ENCODE measurements around the gene SEC14L3. TPM values are rescaled to one million over a fixed set of nuclear protein-coding genes. Genes with fewer than 3 reads are reported as not detected.

Gene SEC14L3
- total RNA-seq, 6 experiments from 2014 or later, result not detected

DNA sequence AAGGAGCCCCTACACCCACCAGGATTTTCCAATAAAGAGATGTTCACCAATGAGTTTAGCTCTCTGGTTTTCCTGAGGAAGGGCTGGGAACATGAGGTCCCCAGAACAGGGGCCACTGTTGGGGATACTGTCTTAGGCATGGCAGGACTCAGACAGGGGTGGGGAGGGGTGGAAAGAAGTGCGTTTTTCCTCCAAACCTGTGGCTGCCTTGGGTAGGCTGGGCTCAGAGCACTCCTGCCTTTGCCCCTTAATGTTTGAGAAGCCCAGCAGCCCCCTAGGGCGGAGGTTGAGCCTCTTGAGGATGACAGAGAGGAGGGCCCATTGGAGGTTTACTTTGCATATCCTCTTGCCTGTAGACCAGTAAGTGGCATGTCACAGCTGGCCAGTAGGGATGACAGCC is 35.6 kb downstream of the SEC14L3 start:
- H3K9me3 Mint-ChIP-seq, result no peaks in the 10 kb centered on the region
- no peak overlapping the region for H3K27ac Mint-ChIP-seq
- no peak overlapping the region for H3K4me3 Mint-ChIP-seq
- TF ChIP-seq, protein P1, sequence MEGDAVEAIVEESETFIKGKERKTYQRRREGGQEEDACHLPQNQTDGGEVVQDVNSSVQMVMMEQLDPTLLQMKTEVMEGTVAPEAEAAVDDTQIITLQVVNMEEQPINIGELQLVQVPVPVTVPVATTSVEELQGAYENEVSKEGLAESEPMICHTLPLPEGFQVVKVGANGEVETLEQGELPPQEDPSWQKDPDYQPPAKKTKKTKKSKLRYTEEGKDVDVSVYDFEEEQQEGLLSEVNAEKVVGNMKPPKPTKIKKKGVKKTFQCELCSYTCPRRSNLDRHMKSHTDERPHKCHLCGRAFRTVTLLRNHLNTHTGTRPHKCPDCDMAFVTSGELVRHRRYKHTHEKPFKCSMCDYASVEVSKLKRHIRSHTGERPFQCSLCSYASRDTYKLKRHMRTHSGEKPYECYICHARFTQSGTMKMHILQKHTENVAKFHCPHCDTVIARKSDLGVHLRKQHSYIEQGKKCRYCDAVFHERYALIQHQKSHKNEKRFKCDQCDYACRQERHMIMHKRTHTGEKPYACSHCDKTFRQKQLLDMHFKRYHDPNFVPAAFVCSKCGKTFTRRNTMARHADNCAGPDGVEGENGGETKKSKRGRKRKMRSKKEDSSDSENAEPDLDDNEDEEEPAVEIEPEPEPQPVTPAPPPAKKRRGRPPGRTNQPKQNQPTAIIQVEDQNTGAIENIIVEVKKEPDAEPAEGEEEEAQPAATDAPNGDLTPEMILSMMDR (IDR thresholded peaks at IDR 0.05), result no peak
- DNase-seq, result no peak
- H3K36me3 Mint-ChIP-seq (ENCODE audit: low read depth), result no peaks in the 10 kb centered on the region; the same call in 1 of the 2 replicates
- peaks cover 13% of the 10 kb centered on the region; the same call in 1 of the 2 replicates for H3K27me3 Mint-ChIP-seq (ENCODE audit: insufficient read depth)
- H3K4me1 Mint-ChIP-seq (ENCODE audit: low read depth), result peaks cover 11% of the 10 kb centered on the region

DNA sequence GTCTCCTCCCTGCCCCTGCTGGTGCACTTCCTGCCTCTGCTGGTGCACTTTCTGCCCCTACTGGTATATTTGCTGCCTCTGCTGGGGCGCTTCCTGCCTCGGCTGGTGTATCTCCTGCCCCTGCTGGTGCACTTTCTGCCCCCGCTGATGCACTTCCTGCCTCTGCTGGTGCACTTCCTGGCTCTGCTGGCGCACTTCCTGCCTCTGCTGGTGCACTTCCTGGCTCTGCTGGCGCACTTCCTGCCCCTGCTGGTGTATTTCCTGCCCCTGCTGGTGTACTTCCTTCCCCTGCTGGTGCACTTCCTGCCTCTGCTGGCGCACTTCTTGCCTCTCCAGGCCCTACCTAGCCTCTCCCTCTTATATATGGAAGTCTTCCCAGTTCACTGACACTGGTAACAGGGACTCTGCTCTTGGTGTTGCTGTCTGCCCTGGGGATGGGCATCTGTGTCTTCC is 36.1 kb downstream of the SEC14L3 start:
- Mint-ChIP-seq H3K27me3 (ENCODE audit: insufficient read depth) (peaks cover 11% of the 10 kb centered on the region; the same call in 1 of the 2 replicates), H3K36me3 (ENCODE audit: low read depth) (no peaks in the 10 kb centered on the region; the same call in 1 of the 2 replicates), H3K9me3 (no peaks in the 10 kb centered on the region), H3K4me1 (ENCODE audit: low read depth) (peaks cover 7% of the 10 kb centered on the region), H3K4me3 (no peak overlapping the region), H3K27ac (no peak overlapping the region)
- TF ChIP-seq, protein P1 (IDR thresholded peaks at IDR 0.05), result no peak; the same call in 1 of the 2 replicates
- no peak for DNase-seq

DNA sequence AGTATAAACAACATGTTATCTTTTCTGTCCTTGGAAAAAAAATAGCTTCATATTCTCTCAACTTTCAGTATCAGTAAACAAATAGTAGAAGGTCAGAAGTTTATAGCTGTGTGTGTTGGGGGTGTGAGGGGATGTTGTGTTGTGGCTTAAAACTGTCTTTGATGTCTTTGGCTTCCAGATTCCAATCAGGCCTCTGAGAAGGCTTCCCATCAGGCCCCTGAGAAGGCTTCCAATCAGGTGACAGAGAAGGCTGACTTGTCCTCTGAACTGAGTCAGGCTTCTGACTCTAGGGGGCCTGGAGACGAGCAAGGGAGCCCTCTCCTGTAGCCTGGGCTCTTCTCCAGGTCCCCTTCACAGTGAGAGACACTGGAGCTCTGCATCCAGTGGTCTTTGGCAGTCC is 37.0 kb downstream of the SEC14L3 start:
- H3K9me3 Mint-ChIP-seq, result no peaks in the 10 kb centered on the region
- peaks cover 4% of the 10 kb centered on the region; the same call in 1 of the 2 replicates for H3K27me3 Mint-ChIP-seq (ENCODE audit: insufficient read depth)
- peaks cover 7% of the 10 kb centered on the region for H3K4me1 Mint-ChIP-seq (ENCODE audit: low read depth)
- H3K27ac Mint-ChIP-seq, result no peak overlapping the region
- no peak overlapping the region for H3K4me3 Mint-ChIP-seq
- TF ChIP-seq, protein P1 (IDR thresholded peaks at IDR 0.05), result no peak
- no peaks in the 10 kb centered on the region; the same call in 1 of the 2 replicates for H3K36me3 Mint-ChIP-seq (ENCODE audit: low read depth)
- DNase-seq, result no peak

DNA sequence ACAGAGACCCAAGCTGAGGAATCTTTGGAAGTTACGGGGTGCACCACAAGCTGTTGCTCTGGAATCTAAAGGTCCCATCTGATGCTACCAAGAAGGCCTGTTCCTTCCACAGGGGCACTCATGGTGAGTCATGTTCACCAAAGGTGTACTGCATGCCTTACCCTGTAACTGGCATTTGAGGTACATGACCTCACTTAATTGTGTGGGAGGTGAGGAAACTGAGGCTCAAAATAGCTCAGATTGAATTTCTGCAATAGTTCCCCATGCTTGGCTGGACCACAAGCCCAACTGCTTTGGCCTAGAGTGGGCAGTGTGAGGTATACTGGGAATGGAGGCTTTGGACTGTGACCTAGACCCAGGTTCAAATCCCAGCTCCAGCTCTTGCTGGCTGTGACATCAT is 38.0 kb downstream of the SEC14L3 start:
- H3K27me3 Mint-ChIP-seq (ENCODE audit: insufficient read depth), result 0 out of 2 replicates have a peak, but pooled peaks cover 2% of the 10 kb centered on the region
- H3K9me3 Mint-ChIP-seq, result no peaks in the 10 kb centered on the region
- TF ChIP-seq, protein P1 (IDR thresholded peaks at IDR 0.05), result no peak
- no peak overlapping the region for H3K27ac Mint-ChIP-seq
- DNase-seq, result no peak
- no peaks in the 10 kb centered on the region; the same call in 1 of the 2 replicates for H3K36me3 Mint-ChIP-seq (ENCODE audit: low read depth)
- H3K4me1 Mint-ChIP-seq (ENCODE audit: low read depth), result peaks cover 7% of the 10 kb centered on the region
- no peak overlapping the region for H3K4me3 Mint-ChIP-seq

DNA sequence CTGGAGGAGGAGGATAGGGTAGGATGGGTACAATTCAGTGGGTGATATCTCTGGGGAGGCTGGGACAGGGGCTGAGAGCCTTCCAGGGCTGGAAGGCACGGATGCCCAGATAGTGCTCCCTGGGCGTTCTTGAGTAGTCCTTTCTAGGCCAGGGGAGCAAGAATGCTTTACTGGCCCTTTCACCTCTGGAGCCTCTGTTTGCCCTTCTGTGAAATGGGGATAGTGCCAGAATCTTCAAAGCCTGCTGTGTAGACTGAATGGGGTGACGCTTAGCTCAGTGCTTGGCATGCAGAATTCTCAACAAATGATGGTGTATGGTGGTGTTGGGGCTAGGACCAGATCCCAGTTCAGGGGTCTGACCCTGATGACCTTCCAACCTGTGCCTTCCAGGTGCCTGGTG is 38.6 kb downstream of the SEC14L3 start:
- H3K27ac Mint-ChIP-seq, result no peak overlapping the region
- no peaks in the 10 kb centered on the region; the same call in 1 of the 2 replicates for H3K36me3 Mint-ChIP-seq (ENCODE audit: low read depth)
- DNase-seq, result no peak
- TF ChIP-seq, protein P1 (IDR thresholded peaks at IDR 0.05), result no peak
- no peak overlapping the region for H3K4me3 Mint-ChIP-seq
- no peaks in the 10 kb centered on the region for H3K9me3 Mint-ChIP-seq
- no peaks in the 10 kb centered on the region for H3K27me3 Mint-ChIP-seq (ENCODE audit: insufficient read depth)
- H3K4me1 Mint-ChIP-seq (ENCODE audit: low read depth), result peaks cover 7% of the 10 kb centered on the region
